ENCODE data around the gene NAA50.

NAA50 gene

GRCh38 chr3:113743006-113743630 lies 2.9 kb downstream of the NAA50 start:
- ChIA-PET CTCF (no interaction called here), POLR2A (no interaction called here)
- H3K36me3 ChIP-seq (ENCODE audit: control insufficient read depth in 2 of 2, insufficient read depth in 1 of 2, low read length in 2 of 2): peaks cover 0 to 3% of the 10 kb centered on the region in 2 experiments; a peak in 1 of 3 replicates
- no peaks in the 10 kb centered on the region for H3K4me1 ChIP-seq (ENCODE audit: control insufficient read depth, insufficient read depth, low read length)
- no peak overlapping the region for H3K27ac ChIP-seq (ENCODE audit: extremely low read depth, low read depth, low read length)
- H3K4me3 ChIP-seq (ENCODE audit: low read depth, low read length): no peak overlapping the region
- H3K9me3 ChIP-seq (ENCODE audit: control insufficient read depth, insufficient read depth, low read depth, low read length): no peaks in the 10 kb centered on the region
- TF ChIP-seq MYNN (tag by site-specific recombination; IDR thresholded peaks at IDR 0.05; ENCODE audit: borderline replicate concordance) (peak; percentile 86), ZNF292 (tag by site-specific recombination; IDR thresholded peaks at IDR 0.05; ENCODE audit: borderline replicate concordance, low read depth) (no peak), ZNF571 (tag by site-specific recombination; IDR thresholded peaks at IDR 0.05) (no peak), ZNF114 (tag by site-specific recombination; IDR thresholded peaks at IDR 0.05) (no peak), ZNF223 (tag by site-specific recombination; IDR thresholded peaks at IDR 0.05) (no peak)
- TF ChIP-seq, protein P1, sequence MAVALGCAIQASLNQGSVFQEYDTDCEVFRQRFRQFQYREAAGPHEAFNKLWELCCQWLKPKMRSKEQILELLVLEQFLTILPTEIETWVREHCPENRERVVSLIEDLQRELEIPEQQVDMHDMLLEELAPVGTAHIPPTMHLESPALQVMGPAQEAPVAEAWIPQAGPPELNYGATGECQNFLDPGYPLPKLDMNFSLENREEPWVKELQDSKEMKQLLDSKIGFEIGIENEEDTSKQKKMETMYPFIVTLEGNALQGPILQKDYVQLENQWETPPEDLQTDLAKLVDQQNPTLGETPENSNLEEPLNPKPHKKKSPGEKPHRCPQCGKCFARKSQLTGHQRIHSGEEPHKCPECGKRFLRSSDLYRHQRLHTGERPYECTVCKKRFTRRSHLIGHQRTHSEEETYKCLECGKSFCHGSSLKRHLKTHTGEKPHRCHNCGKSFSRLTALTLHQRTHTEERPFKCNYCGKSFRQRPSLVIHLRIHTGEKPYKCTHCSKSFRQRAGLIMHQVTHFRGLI (tag by site-specific recombination; IDR thresholded peaks at IDR 0.05): no peak
- TF ChIP-seq, protein P2, sequence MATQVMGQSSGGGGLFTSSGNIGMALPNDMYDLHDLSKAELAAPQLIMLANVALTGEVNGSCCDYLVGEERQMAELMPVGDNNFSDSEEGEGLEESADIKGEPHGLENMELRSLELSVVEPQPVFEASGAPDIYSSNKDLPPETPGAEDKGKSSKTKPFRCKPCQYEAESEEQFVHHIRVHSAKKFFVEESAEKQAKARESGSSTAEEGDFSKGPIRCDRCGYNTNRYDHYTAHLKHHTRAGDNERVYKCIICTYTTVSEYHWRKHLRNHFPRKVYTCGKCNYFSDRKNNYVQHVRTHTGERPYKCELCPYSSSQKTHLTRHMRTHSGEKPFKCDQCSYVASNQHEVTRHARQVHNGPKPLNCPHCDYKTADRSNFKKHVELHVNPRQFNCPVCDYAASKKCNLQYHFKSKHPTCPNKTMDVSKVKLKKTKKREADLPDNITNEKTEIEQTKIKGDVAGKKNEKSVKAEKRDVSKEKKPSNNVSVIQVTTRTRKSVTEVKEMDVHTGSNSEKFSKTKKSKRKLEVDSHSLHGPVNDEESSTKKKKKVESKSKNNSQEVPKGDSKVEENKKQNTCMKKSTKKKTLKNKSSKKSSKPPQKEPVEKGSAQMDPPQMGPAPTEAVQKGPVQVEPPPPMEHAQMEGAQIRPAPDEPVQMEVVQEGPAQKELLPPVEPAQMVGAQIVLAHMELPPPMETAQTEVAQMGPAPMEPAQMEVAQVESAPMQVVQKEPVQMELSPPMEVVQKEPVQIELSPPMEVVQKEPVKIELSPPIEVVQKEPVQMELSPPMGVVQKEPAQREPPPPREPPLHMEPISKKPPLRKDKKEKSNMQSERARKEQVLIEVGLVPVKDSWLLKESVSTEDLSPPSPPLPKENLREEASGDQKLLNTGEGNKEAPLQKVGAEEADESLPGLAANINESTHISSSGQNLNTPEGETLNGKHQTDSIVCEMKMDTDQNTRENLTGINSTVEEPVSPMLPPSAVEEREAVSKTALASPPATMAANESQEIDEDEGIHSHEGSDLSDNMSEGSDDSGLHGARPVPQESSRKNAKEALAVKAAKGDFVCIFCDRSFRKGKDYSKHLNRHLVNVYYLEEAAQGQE (tag by site-specific recombination; IDR thresholded peaks at IDR 0.05): no peak

GRCh38 chr3:113741620-113742019 lies 4.4 kb downstream of the NAA50 start:
- H3K9me3 ChIP-seq (ENCODE audit: control insufficient read depth, insufficient read depth, low read depth, low read length): no peaks in the 10 kb centered on the region
- no peak overlapping the region for H3K4me3 ChIP-seq (ENCODE audit: low read depth, low read length)
- no peak overlapping the region for H3K27ac ChIP-seq (ENCODE audit: extremely low read depth, low read depth, low read length)
- no peaks in the 10 kb centered on the region for H3K4me1 ChIP-seq (ENCODE audit: control insufficient read depth, insufficient read depth, low read length)
- peaks cover 0 to 3% of the 10 kb centered on the region in 2 experiments; a peak in 1 of 3 replicates for H3K36me3 ChIP-seq (ENCODE audit: control insufficient read depth in 2 of 2, insufficient read depth in 1 of 2, low read length in 2 of 2)
- ChIA-PET POLR2A (no interaction called here), CTCF (interaction anchor here (0.6 kb wide), 1 partner anchor 199 kb away, joined by 4 read pairs; no protein-coding TSS in a partner anchor)
- TF ChIP-seq ZBTB20 (tag by site-specific recombination; IDR thresholded peaks at IDR 0.05): no peak

- ChIA-PET POLR2A (no interaction called here), CTCF (interaction anchor here (0.6 to 0.8 kb wide), 2 partner anchors 41 to 104 kb away, joined by 3 read pairs; no protein-coding TSS in a partner anchor)
- TF ChIP-seq, protein P3, sequence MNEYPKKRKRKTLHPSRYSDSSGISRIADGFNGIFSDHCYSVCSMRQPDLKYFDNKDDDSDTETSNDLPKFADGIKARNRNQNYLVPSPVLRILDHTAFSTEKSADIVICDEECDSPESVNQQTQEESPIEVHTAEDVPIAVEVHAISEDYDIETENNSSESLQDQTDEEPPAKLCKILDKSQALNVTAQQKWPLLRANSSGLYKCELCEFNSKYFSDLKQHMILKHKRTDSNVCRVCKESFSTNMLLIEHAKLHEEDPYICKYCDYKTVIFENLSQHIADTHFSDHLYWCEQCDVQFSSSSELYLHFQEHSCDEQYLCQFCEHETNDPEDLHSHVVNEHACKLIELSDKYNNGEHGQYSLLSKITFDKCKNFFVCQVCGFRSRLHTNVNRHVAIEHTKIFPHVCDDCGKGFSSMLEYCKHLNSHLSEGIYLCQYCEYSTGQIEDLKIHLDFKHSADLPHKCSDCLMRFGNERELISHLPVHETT (tag by site-specific recombination; IDR thresholded peaks at IDR 0.05): no peak
- TF ChIP-seq ZNF433 (tag by site-specific recombination; IDR thresholded peaks at IDR 0.05; ENCODE audit: low read depth) (no peak), SCRT2 (tag by site-specific recombination; IDR thresholded peaks at IDR 0.05) (no peak), ZNF530 (tag by site-specific recombination; IDR thresholded peaks at IDR 0.05; ENCODE audit: low read depth) (no peak)
- Histone ChIP-seq H3K27ac (ENCODE audit: extremely low read depth, low read depth, low read length) (no peak overlapping the region), H3K4me3 (ENCODE audit: low read depth, low read length) (no peak overlapping the region), H3K4me1 (ENCODE audit: control insufficient read depth, insufficient read depth, low read length) (no peaks in the 10 kb centered on the region), H3K9me3 (ENCODE audit: control insufficient read depth, insufficient read depth, low read depth, low read length) (no peaks in the 10 kb centered on the region), H3K36me3 (ENCODE audit: control insufficient read depth in 2 of 2, insufficient read depth in 1 of 2, low read length in 2 of 2) (peaks cover 0 to 3% of the 10 kb centered on the region in 2 experiments; a peak in 1 of 3 replicates)
Measured at GRCh38 chr3:113741086-113741485, 5.0 kb downstream of the NAA50 start.
